ENCODE measurements around the gene CSF3R. TPM values are rescaled to one million over a fixed set of nuclear protein-coding genes. Genes with fewer than 3 reads are reported as not detected.

The CSF3R gene
- total RNA-seq (2012; rRNA removed) (not detected in 2 replicates), polyA plus RNA-seq (2012; rRNA removed) (not detected in 2 replicates), Bru-seq, nascent RNA (percentile 6 among the genes with signal in this experiment), BruChase-seq, experiment 1, labeled RNA remaining after a 6-hour chase (percentile 5 among the genes with signal in this experiment), BruChase-seq, experiment 2, labeled RNA remaining after a 2-hour chase (percentile 9 among the genes with signal in this experiment)
- polyA plus RNA-seq (2012; cell fraction: cytosol; rRNA removed) = not detected in 2 replicates
- polyA plus RNA-seq (2012; cell fraction: nucleus; rRNA removed; ENCODE audit: low replicate concordance) = not detected in 2 replicates
- long read RNA-seq = 0 reads

DNA sequence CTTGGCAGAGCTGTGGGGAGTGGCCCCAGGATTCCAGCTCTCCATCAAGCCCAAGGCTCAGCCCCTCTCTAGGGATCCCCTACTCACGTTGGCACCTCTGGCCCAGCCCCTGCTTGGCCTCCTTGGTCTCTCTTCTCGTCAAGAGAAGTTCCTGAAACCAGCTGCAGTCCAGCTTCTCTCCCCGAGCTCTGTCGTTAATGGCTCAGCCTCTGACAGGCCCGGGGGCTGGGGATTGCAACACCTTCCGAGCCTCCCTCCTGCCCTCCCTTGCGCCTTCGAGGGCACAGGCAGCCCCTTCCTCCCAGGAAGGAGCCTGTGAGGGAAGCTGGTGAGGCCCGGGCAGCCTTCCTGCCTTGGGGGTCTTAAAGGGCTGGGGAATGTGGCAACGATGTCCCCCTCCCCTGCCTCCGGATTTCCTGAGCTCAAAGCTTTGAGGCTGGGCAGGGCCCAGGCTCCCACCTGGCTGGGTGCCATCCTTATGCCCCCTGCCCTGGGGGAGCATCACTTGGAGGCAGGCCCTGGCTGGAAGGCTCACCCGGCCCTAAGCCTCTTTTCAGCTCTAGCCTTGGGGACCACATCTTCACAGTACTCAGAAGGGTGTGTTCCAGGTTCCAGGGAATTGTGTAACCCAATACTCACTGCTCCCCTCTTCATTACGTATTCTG lies at the start of gene CSF3R:
Gene CSF3R (minus strand): TSS at position 190 of the 665 bp plus-strand sequence. CDS start 3,417 bp downstream, outside the sequence.
- peak within 1 kb of the TSS; percentile 67 for H2AFZ ChIP-seq (replicated peaks; ENCODE audit: low read length, poor library complexity)
- H3K9me3 ChIP-seq (ENCODE audit: control insufficient read depth, insufficient read depth, low read length) = no peaks in the 10 kb centered on the region
- ChIA-PET CTCF (no interaction called here), POLR2A (ENCODE audit: unreplicated experiment) (no interaction called here)
- no TSS peak for BruUV-seq (replicated peaks)
- H3K4me1 ChIP-seq (ENCODE audit: control insufficient read depth, insufficient read depth, low read length) = no peaks in the 10 kb centered on the region
- ATAC-seq (ENCODE audit: low read depth) (peak; percentile 24; the same call in 1 of the 2 replicates), DNase-seq (no peak)
- H4K8ac ChIP-seq (ENCODE audit: low read depth in 2 of 2, low read length in 2 of 2) = no peak within 1 kb of the TSS
- H3K27me3 ChIP-seq (ENCODE audit: control insufficient read depth, insufficient read depth, low read length) = peaks cover 39% of the 10 kb centered on the region
- H2BK15ac ChIP-seq (ENCODE audit: low read depth, low read length) = no peak within 1 kb of the TSS
- H3K4ac ChIP-seq (ENCODE audit: low read depth, low read length) = no peak within 1 kb of the TSS
- no peak within 1 kb of the TSS for H4K91ac ChIP-seq (ENCODE audit: insufficient read depth, low read depth, low read length)
- peak within 1 kb of the TSS; percentile 38; the same call in 1 of the 2 replicates for H3K4me2 ChIP-seq (ENCODE audit: low read depth, low read length)
- no peaks in the 10 kb centered on the region for H4K20me1 ChIP-seq (ENCODE audit: insufficient read depth, low read length)
- H3K36me3 ChIP-seq (ENCODE audit: control insufficient read depth, insufficient read depth, low read length) = no peaks in the 10 kb centered on the region
- H3K4me3 ChIP-seq (ENCODE audit: insufficient read depth, low read depth, low read length) = no peak within 1 kb of the TSS
- H3K9ac ChIP-seq (ENCODE audit: low read depth, low read length) = no peak within 1 kb of the TSS
- no peaks in the 10 kb centered on the region for H3K9me1 ChIP-seq (ENCODE audit: insufficient read depth, low read length)
- H2BK5ac ChIP-seq (ENCODE audit: low read depth, low read length, poor library complexity, severe bottlenecking) = no peak within 1 kb of the TSS
- H2BK20ac ChIP-seq (ENCODE audit: low read depth, low read length) = no peak within 1 kb of the TSS
- no peak within 1 kb of the TSS for H3K23ac ChIP-seq (ENCODE audit: low read depth, low read length)
- H3K18ac ChIP-seq (ENCODE audit: low read depth, low read length) = no peak within 1 kb of the TSS
- no peak within 1 kb of the TSS for H3K56ac ChIP-seq (ENCODE audit: extremely low read depth, insufficient read depth, low read length)
- H3K79me1 ChIP-seq (ENCODE audit: low read depth in 1 of 2, low read length in 2 of 2) = no peaks in the 10 kb centered on the region
- intact Hi-C loops (cut with micrococcal nuclease) = no loop called here
- no peak within 1 kb of the TSS for H3K27ac ChIP-seq (ENCODE audit: insufficient read depth, low read length)
- no peak within 1 kb of the TSS for H2BK120ac ChIP-seq (ENCODE audit: low read depth, low read length)
- in situ Hi-C loops (cut with MboI; ENCODE audit: low sequenced_read_pairs) = no loop called here
- dilution Hi-C loops (cut with HindIII; ENCODE audit: low sequenced_read_pairs, unreplicated experiment) = no loop called here
- TF ChIP-seq RAD21 (IDR thresholded peaks at IDR 0.05; ENCODE audit: low read length) (no peak), RFX5 (IDR thresholded peaks at IDR 0.05; ENCODE audit: low read depth, low read length) (no peak), RCOR1 (IDR thresholded peaks at IDR 0.05; ENCODE audit: insufficient replicate concordance, low read length) (no peak), CEBPB (IDR thresholded peaks at IDR 0.05; ENCODE audit: low read depth, low read length) (no peak), FOS (IDR thresholded peaks at IDR 0.05; ENCODE audit: low read depth, low read length) (no peak), CHD1 (IDR thresholded peaks at IDR 0.05; ENCODE audit: low read depth, low read length) (no peak), MAFK (IDR thresholded peaks at IDR 0.05; ENCODE audit: low read depth, low read length) (no peak), MXI1 (IDR thresholded peaks at IDR 0.05; ENCODE audit: borderline replicate concordance, low read depth, low read length) (no peak)
- TF ChIP-seq, protein P1, sequence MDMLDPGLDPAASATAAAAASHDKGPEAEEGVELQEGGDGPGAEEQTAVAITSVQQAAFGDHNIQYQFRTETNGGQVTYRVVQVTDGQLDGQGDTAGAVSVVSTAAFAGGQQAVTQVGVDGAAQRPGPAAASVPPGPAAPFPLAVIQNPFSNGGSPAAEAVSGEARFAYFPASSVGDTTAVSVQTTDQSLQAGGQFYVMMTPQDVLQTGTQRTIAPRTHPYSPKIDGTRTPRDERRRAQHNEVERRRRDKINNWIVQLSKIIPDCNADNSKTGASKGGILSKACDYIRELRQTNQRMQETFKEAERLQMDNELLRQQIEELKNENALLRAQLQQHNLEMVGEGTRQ (IDR thresholded peaks at IDR 0.05; ENCODE audit: low read depth, low read length) = no peak
- 15% methylated on average over 6 of the region's 13 CpGs; no CpG with 5 or more reads in 1 of the 2 experiments for WGBS, 2 experiments (ENCODE audit: extremely low coverage in 2 of 2, insufficient read length in 1 of 2)
- no peak within 1 kb of the TSS for H4K5ac ChIP-seq (ENCODE audit: low read depth, low read length)
- no peak within 1 kb of the TSS for H2AK9ac ChIP-seq (replicated peaks; ENCODE audit: low read depth, low read length, poor library complexity)
- H2AK5ac ChIP-seq (ENCODE audit: low read depth, low read length) = no peak within 1 kb of the TSS
- H3K14ac ChIP-seq (replicated peaks; ENCODE audit: low read depth, low read length) = no peak within 1 kb of the TSS

All from IMR-90 (cell line).